Measurements from ENCODE around the gene LSR. TPM values are rescaled to one million over a fixed set of nuclear protein-coding genes. Genes with fewer than 3 reads are reported as not detected.

Gene LSR
- polyA plus RNA-seq, 1 donor from 2014 or later: not detected

DNA sequence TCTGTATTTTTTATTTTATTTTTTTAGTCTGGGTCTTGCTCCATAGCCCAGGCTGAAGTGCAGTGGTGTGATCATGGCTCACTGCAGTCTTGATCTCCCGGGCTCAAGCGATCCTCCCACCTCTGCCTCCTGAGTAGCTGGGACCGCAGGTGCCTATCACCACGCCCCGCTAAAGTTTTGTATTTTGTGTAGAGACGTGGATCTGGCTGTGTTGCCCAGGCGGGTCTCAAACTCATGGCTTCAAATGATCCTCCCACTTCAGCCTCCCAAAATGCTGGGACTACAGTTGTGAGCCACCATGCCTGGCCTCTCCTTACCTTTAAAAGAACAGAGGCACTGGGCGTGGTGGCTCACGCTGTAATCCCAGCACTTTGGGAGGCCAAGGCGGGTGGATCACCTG, 38.9 kb downstream of the LSR start:
- Histone ChIP-seq H3K9me3 (ENCODE audit: low read length) (no peaks in the 10 kb centered on the region), H2AFZ (ENCODE audit: low read depth, low read length) (no peak overlapping the region), H3K36me3 (ENCODE audit: insufficient read depth, low read length) (no peaks in the 10 kb centered on the region), H4K20me1 (ENCODE audit: insufficient read depth) (no peaks in the 10 kb centered on the region), H3K4me3 (ENCODE audit: low read length) (no peak overlapping the region), H3K27ac (ENCODE audit: low read length) (no peak overlapping the region), H3K4me2 (ENCODE audit: low read length) (no peak overlapping the region), H3K27me3 (ENCODE audit: insufficient read depth, low read depth, low read length) (no peaks in the 10 kb centered on the region), H3K9me2 (ENCODE audit: insufficient read depth, low read length) (no peaks in the 10 kb centered on the region), H3K9ac (ENCODE audit: low read length) (no peak overlapping the region), H3F3A (ENCODE audit: insufficient read depth, low read length, poor library complexity, severe bottlenecking) (no peaks in the 10 kb centered on the region), H3K79me2 (replicated peaks; ENCODE audit: insufficient read depth, low read length) (no peaks in the 10 kb centered on the region)
- TF ChIP-seq CTCF (IDR thresholded peaks at IDR 0.05; ENCODE audit: poor library complexity, severe bottlenecking) (no peak), POLR2AphosphoS5 (IDR thresholded peaks at IDR 0.05) (no peak), EP300 (conservative IDR thresholded peaks at IDR 0.05; ENCODE audit: poor library complexity, severe bottlenecking) (no peak), EZH2 (IDR thresholded peaks at IDR 0.05; ENCODE audit: borderline replicate concordance, insufficient read depth, low read length, poor library complexity, severe bottlenecking) (no peak), MXI1 (conservative IDR thresholded peaks at IDR 0.05; ENCODE audit: poor library complexity, severe bottlenecking) (no peak), RAD21 (conservative IDR thresholded peaks at IDR 0.05) (no peak), TAF1 (IDR thresholded peaks at IDR 0.05; ENCODE audit: low read depth) (no peak), REST (IDR thresholded peaks at IDR 0.05; ENCODE audit: borderline replicate concordance) (no peak)

GRCh38 chr19:35288331-35288730, 39.5 kb downstream of the LSR start:
- Histone ChIP-seq H4K20me1 (ENCODE audit: insufficient read depth) (no peaks in the 10 kb centered on the region), H3K36me3 (ENCODE audit: insufficient read depth, low read length) (no peaks in the 10 kb centered on the region), H2AFZ (ENCODE audit: low read depth, low read length) (no peak overlapping the region), H3K4me2 (ENCODE audit: low read length) (no peak overlapping the region), H3F3A (ENCODE audit: insufficient read depth, low read length, poor library complexity, severe bottlenecking) (no peaks in the 10 kb centered on the region), H3K4me3 (ENCODE audit: low read length) (no peak overlapping the region), H3K9me2 (ENCODE audit: insufficient read depth, low read length) (no peaks in the 10 kb centered on the region), H3K9ac (ENCODE audit: low read length) (no peak overlapping the region), H3K27me3 (ENCODE audit: insufficient read depth, low read depth, low read length) (no peaks in the 10 kb centered on the region), H3K79me2 (replicated peaks; ENCODE audit: insufficient read depth, low read length) (no peaks in the 10 kb centered on the region), H3K27ac (ENCODE audit: low read length) (no peak overlapping the region), H3K9me3 (ENCODE audit: low read length) (no peaks in the 10 kb centered on the region)
- TF ChIP-seq EZH2 (IDR thresholded peaks at IDR 0.05; ENCODE audit: borderline replicate concordance, insufficient read depth, low read length, poor library complexity, severe bottlenecking) (no peak), REST (IDR thresholded peaks at IDR 0.05; ENCODE audit: borderline replicate concordance) (no peak), SMC3 (conservative IDR thresholded peaks at IDR 0.05; ENCODE audit: poor library complexity) (no peak), RAD21 (conservative IDR thresholded peaks at IDR 0.05) (no peak), POLR2AphosphoS5 (IDR thresholded peaks at IDR 0.05) (no peak)
